Mucosa of rectum (tissue), 2 donors: Measurements from ENCODE around the gene SORCS2.
"Not testable (repeated sequence)": the region's sequence is repeated elsewhere in the genome, so short reads cannot be mapped to it uniquely, and the experiment has no call there.

ENCODE experiments used
- H3K27ac ChIP-seq, 2 donors: one replicate each; pipeline ENCODE4 v1.7.0; 2013; ENCODE audit warnings: inconsistent platforms in 2 of 2, low read depth in 2 of 2, low read length in 2 of 2
- H3K27me3 ChIP-seq, 2 donors: one replicate each; pipeline ENCODE4 v1.7.0; 2013; ENCODE audit warnings: low read length in 2 of 2; ENCODE audit not compliant: control insufficient read depth in 2 of 2, insufficient read depth in 2 of 2
- H3K36me3 ChIP-seq, 2 donors: one replicate each; pipeline ENCODE4 v1.7.0; 2013; ENCODE audit warnings: low read length in 2 of 2; ENCODE audit not compliant: control insufficient read depth in 2 of 2, insufficient read depth in 2 of 2
- H3K4me1 ChIP-seq, 2 donors: one replicate each; pipeline ENCODE4 v1.7.0; 2013; ENCODE audit warnings: low read length in 2 of 2, mild to moderate bottlenecking in 1 of 2; ENCODE audit not compliant: control insufficient read depth in 2 of 2, insufficient read depth in 2 of 2
- H3K4me3 ChIP-seq, 2 donors: one replicate each; pipeline ENCODE4 v1.7.0; 2013; ENCODE audit warnings: low read length in 2 of 2
- H3K9ac ChIP-seq, 2 donors: one replicate each; pipeline ENCODE4 v1.7.0; 2013; ENCODE audit warnings: low read length in 2 of 2, low read depth in 1 of 2, mild to moderate bottlenecking in 1 of 2
- H3K9me3 ChIP-seq, 2 donors: one replicate each; pipeline ENCODE4 v1.7.0; 2013; ENCODE audit warnings: low read length in 2 of 2; ENCODE audit not compliant: control insufficient read depth in 2 of 2
- donor health status: healthy.
- donor health status: Normal muscosa, but diverticular disease.

SORCS2 gene

GRCh38 chr4:7160439-7160838 lies 31.9 kb upstream of the SORCS2 start:
- no peaks in the 10 kb centered on the region for H3K27me3 ChIP-seq
- H3K4me3 ChIP-seq: no peak overlapping the region
- H3K36me3 ChIP-seq: no peaks in the 10 kb centered on the region
- no peak overlapping the region for H3K27ac ChIP-seq
- H3K9me3 ChIP-seq: no peaks in the 10 kb centered on the region
- H3K9ac ChIP-seq: no peak overlapping the region
- H3K4me1 ChIP-seq: peaks cover 14 to 15% of the 10 kb centered on the region in 2 donors

DNA sequence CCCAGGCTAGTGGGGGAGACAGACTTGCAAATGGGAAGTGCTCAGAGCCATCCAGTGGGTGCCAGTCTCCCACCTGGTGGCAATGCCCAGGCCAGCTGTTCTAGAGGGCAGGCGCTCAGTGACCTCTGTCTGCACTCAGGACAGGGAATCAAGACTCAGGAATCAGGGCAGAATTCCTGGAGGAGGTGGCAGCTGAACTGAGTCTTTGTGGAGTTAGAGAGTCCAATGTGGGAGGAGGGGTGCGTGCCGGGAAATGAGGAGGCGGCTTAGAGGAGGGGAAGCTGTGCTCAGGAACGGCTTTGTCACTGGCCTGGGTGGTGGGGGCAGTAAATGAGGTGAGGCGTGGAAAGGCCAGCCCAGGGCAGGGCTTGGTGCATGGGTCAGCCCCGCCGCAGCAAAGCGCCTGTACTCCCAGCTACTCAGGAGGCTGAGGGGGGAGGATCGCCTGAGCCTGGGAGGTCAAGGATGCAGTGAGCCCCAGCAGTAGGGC lies 31.3 kb upstream of the SORCS2 start:
- H3K27ac ChIP-seq: no peak overlapping the region
- H3K36me3 ChIP-seq: no peaks in the 10 kb centered on the region
- no peak overlapping the region for H3K9ac ChIP-seq
- no peak overlapping the region for H3K4me3 ChIP-seq
- H3K4me1 ChIP-seq: peaks cover 8 to 11% of the 10 kb centered on the region in 2 donors
- H3K27me3 ChIP-seq: no peaks in the 10 kb centered on the region
- no peaks in the 10 kb centered on the region for H3K9me3 ChIP-seq

DNA sequence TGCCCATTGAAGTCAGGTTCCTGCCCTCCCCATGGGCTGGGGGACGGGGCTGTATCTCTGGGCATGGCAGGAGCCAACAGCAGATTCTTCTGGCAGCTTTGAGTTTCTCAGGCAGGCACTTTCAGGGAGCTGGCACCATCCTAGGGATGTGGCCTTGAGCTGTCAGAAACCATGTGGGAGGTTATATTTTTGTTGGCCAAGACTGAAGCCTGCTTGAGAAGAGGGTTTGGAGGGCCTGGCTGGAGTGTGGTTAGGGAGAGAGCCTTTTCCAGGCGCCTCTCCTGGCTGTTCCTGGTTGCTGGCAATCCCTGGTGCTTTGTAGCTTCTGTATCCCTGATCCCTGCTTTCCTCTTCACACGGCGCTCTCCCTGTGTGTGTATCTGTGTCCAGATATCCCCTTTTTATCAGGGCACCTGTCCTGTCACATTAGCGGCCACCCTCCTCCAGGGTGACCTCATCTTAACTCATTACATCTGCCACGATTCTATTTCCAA lies 30.6 kb upstream of the SORCS2 start:
- Histone ChIP-seq H3K27ac (no peak overlapping the region), H3K4me1 (peaks cover 7 to 12% of the 10 kb centered on the region in 2 donors), H3K27me3 (no peaks in the 10 kb centered on the region), H3K9me3 (no peaks in the 10 kb centered on the region), H3K4me3 (no peak overlapping the region), H3K9ac (no peak overlapping the region), H3K36me3 (no peaks in the 10 kb centered on the region)

GRCh38 chr4:7165056-7165873 lies 27.1 kb upstream of the SORCS2 start:
- not testable (repeated sequence) for H3K36me3 ChIP-seq, H3K27me3 ChIP-seq, H3K9ac ChIP-seq

DNA sequence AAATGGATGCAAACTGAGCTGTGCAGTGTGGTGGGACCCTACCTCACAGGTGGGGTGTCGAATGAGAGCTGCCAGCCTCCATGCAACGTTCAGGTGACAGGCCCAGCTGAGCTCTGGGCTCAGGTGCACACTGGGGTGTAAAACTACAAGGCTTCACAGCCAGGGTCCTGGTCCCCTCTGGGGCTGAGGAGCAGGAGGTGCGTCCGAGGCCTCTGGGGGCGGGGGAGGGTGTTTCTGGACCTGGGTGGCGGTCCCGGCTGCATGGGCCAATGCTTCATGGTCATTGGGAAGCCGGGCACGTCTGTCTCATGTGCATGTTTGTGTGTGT lies 26.5 kb upstream of the SORCS2 start:
- no peaks in the 10 kb centered on the region for H3K36me3 ChIP-seq
- peaks cover 7 to 10% of the 10 kb centered on the region in 2 donors for H3K4me1 ChIP-seq
- H3K27ac ChIP-seq: no peak overlapping the region
- no peak overlapping the region for H3K4me3 ChIP-seq
- H3K9me3 ChIP-seq: no peaks in the 10 kb centered on the region
- H3K27me3 ChIP-seq: no peaks in the 10 kb centered on the region
- no peak overlapping the region for H3K9ac ChIP-seq

More at GRCh38 chr4:7165056-7165873, 27.1 kb upstream of the SORCS2 start:
- H3K4me3 ChIP-seq, H3K9me3 ChIP-seq, H3K27ac ChIP-seq: not testable (repeated sequence)
- H3K4me1 ChIP-seq: peaks cover 11 to 14% of the 10 kb centered on the region in 2 donors

- Histone ChIP-seq H3K9ac (no peak overlapping the region), H3K4me1 (peaks cover 7 to 10% of the 10 kb centered on the region in 2 donors), H3K36me3 (no peaks in the 10 kb centered on the region), H3K9me3 (no peaks in the 10 kb centered on the region), H3K27me3 (no peaks in the 10 kb centered on the region), H3K4me3 (no peak overlapping the region), H3K27ac (no peak overlapping the region)
Observed at GRCh38 chr4:7166237-7166636, 26.1 kb upstream of the SORCS2 start.

DNA sequence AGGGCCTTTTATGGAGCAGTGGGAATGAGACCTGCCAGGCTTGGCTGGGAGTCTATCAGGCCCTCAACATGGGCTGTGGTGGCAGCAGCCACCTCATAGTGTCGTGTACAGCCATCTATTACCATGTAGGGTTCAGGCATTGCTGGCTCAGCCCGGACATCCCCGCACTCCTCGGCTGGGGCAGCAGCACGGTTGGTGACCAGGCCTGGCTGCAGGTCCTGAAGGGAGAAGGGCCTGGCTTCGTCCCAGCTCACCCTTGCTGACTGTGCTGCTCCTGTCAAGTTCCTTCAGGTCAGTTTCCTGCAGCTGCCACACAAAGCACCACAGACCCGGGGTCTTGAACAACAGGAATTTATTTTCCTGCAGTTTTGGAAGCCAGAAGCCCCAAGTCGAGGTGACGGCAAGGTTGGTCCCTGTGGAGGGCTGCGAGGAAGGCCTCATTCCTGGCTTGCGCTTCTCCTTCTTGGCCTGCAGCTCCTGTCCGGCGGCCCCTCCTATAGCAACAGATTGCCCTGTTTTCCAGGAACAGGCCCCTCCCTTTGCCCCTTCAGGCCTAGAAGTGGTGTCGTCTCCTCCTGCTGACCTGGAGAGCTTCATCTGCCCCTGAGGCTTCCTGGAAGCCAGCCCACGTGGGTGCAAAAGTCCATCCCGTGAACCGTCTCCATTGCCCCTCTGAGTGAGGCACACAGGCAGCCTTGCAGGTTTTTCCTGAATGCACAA lies 25.2 kb upstream of the SORCS2 start:
- no peak overlapping the region for H3K4me3 ChIP-seq
- peaks cover 7 to 10% of the 10 kb centered on the region in 2 donors for H3K4me1 ChIP-seq
- H3K27ac ChIP-seq: no peak overlapping the region
- H3K9ac ChIP-seq: no peak overlapping the region
- no peaks in the 10 kb centered on the region for H3K9me3 ChIP-seq
- H3K27me3 ChIP-seq: no peaks in the 10 kb centered on the region
- no peaks in the 10 kb centered on the region for H3K36me3 ChIP-seq

DNA sequence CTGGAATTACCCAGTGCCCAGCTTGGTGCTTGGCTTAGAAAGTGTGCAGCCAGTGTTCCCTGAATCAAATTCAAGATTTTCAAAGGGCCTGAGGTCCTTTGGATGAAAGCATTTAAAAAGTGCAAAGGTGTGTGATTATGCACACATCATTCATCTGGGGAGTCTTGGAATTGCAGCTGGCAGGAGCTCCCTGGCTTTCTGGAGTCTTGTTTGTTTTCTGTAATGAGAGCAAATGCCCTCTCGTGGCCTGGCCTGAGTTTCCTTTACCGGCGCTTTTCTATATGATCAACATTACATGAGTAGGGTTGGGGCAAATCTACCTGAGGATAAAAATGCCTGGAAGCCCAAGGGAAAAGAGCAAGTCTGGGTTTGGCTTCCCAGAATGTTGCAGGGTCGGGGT lies 24.6 kb upstream of the SORCS2 start:
- Histone ChIP-seq H3K9ac (no peak overlapping the region), H3K4me1 (peaks cover 7 to 10% of the 10 kb centered on the region in 2 donors), H3K36me3 (no peaks in the 10 kb centered on the region), H3K27me3 (no peaks in the 10 kb centered on the region), H3K9me3 (no peaks in the 10 kb centered on the region), H3K4me3 (no peak overlapping the region), H3K27ac (no peak overlapping the region)

- H3K9ac ChIP-seq: no peak overlapping the region
- H3K4me3 ChIP-seq: no peak overlapping the region
- H3K27me3 ChIP-seq: no peaks in the 10 kb centered on the region
- H3K9me3 ChIP-seq: no peaks in the 10 kb centered on the region
- H3K36me3 ChIP-seq: no peaks in the 10 kb centered on the region
- peaks cover 7 to 10% of the 10 kb centered on the region in 2 donors for H3K4me1 ChIP-seq
- no peak overlapping the region for H3K27ac ChIP-seq
Observed at GRCh38 chr4:7168106-7168505, 24.2 kb upstream of the SORCS2 start.

GRCh38 chr4:7169134-7169533 lies 23.2 kb upstream of the SORCS2 start:
- Histone ChIP-seq H3K36me3 (no peaks in the 10 kb centered on the region), H3K9me3 (no peaks in the 10 kb centered on the region), H3K9ac (no peak overlapping the region), H3K4me1 (peaks cover 7 to 10% of the 10 kb centered on the region in 2 donors), H3K4me3 (no peak overlapping the region), H3K27ac (no peak overlapping the region), H3K27me3 (no peaks in the 10 kb centered on the region)
